BLaER1 treated with 17β-estradiol and CSF1 and Interleukin-3, amounts not matched to agents 10 nM and 100 nM (cell line): ENCODE results near the gene CACNB2.
A peak's percentile ranks its signal among the peaks of the same experiment; 100 is the strongest.
"Not testable (repeated sequence)": the region's sequence is repeated elsewhere in the genome, so short reads cannot be mapped to it uniquely, and the experiment has no call there.

Experiments used
- H3K27ac ChIP-seq, 11 experiments: shearing (Covaris generic); formaldehyde crosslinking; 2 replicates each; pipeline ENCODE4 v1.8.1; 2022
- H3K27me3 ChIP-seq, 11 experiments: shearing (Covaris generic); formaldehyde crosslinking; 2 replicates each; pipeline ENCODE4 v1.8.1; 2022
- H3K36me3 ChIP-seq, 11 experiments: shearing (Covaris generic); formaldehyde crosslinking; 2 replicates each; pipeline ENCODE4 v1.8.1; 2022
- H3K4me1 ChIP-seq, 10 experiments: shearing (Covaris generic); formaldehyde crosslinking; 2 replicates each; pipeline ENCODE4 v1.8.1; 2022
- H3K4me2 ChIP-seq, 11 experiments: shearing (Covaris generic); formaldehyde crosslinking; 2 replicates each; pipeline ENCODE4 v1.8.1; 2022
- H3K4me3 ChIP-seq, 10 experiments: shearing (Covaris generic); formaldehyde crosslinking; 2 replicates each; pipeline ENCODE4 v1.8.1; 2022
- H3K9ac ChIP-seq, 11 experiments: shearing (Covaris generic); formaldehyde crosslinking; 2 replicates each; pipeline ENCODE4 v1.8.1; 2022
- H3K9me3 ChIP-seq, 11 experiments: shearing (Covaris generic); formaldehyde crosslinking; replicated peaks in 1 of 11; 2 replicates each; pipeline ENCODE4 v1.8.1; 2022
- H4K20me1 ChIP-seq, 11 experiments: shearing (Covaris generic); formaldehyde crosslinking; 2 replicates each; pipeline ENCODE4 v1.8.1; 2022
- Cebpa-rat ChIP-seq, 11 experiments: shearing (Covaris generic); IDR thresholded peaks; 2 replicates each; pipeline ENCODE4 v1.8.1; 2022

CACNB2 gene

DNA sequence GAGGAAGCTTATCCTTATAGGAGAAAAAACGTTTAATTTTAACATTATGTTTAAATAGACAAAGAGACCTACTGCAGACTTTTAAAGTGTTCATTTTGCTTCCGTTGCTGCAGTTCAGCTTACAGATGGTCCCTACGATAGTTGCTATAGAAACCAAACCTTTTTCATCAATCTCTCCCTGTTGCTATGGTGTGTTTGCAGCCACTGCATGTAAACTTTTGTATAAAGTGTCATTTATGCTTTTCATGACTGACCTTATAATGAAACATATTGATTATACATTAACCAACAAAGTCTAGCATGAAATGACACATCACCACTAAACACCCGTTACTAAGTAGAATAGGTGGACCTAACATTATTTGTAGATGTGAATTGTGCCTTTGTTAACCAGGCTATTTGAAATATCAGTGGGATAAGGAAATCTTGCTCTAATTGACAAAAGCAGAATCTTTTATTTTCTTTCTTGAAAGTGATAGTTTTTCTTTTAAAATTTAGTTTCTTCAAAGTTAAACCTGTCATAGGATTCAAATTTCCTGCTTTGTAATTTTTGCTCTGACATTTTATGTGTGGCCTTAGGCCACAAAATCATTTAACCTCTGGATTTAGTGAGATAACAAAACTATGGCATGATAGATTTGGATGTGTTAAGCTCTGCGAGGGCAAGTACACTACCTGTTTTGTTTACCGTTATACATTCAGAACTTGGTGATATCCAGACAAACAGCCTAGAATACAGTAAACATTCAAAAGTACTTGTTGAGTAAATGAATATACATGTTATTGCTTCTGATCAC is 64.0 kb downstream of the CACNB2 start:
- no peak overlapping the region for H3K4me3 ChIP-seq
- no peak overlapping the region for H3K9ac ChIP-seq
- no peaks in the 10 kb centered on the region for H3K36me3 ChIP-seq
- TF ChIP-seq Cebpa-rat (IDR thresholded peaks at IDR 0.05): no peak
- H4K20me1 ChIP-seq: no peaks in the 10 kb centered on the region
- H3K27me3 ChIP-seq: no peaks in the 10 kb centered on the region
- H3K9me3 ChIP-seq: no peaks in the 10 kb centered on the region
- H3K4me2 ChIP-seq: no peak overlapping the region
- no peak overlapping the region; a peak in 1 of 22 replicates for H3K27ac ChIP-seq
- no peaks in the 10 kb centered on the region; a peak in 2 of 20 replicates for H3K4me1 ChIP-seq

DNA sequence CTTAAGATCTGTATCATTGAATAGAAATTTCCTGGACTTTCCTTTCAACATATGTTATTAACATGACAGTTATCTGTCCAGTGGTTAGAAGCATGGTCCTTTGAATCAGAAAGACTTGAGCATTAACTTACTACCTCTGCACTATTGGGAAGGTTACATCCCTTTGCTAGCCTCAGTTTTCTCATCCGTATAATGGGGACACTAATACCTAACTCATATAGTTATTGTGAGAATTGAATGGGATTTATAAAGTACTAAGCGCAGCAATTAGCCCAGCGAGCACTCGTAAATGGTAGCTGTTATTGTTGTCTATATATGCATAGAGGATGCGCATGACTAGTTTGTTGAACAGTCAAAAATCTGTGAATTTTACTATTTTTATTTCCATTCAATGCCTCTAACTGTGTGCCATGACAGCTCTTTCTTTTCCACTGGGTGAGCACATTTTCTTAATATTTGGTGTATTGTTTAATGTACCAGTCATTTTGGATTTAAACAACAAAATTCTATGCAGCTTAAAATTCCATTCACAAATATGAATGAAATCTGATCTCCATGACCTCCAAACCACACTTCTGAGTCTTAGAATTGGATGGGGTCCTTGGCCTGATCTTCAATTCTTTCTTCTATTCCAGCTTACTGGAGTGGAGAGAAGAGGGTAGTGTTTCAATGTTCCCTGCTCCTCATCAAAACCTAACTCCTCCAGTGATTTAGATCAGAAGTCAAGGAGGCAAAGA is 65.0 kb downstream of the CACNB2 start:
- H3K9me3 ChIP-seq: no peaks in the 10 kb centered on the region
- H3K27ac ChIP-seq: no peak overlapping the region
- H3K4me3 ChIP-seq: no peak overlapping the region
- no peak overlapping the region for H3K9ac ChIP-seq
- H3K27me3 ChIP-seq: no peaks in the 10 kb centered on the region
- H3K36me3 ChIP-seq: no peaks in the 10 kb centered on the region
- no peak overlapping the region for H3K4me2 ChIP-seq
- no peaks in the 10 kb centered on the region; a peak in 2 of 20 replicates for H3K4me1 ChIP-seq
- TF ChIP-seq Cebpa-rat (IDR thresholded peaks at IDR 0.05): no peak
- no peaks in the 10 kb centered on the region for H4K20me1 ChIP-seq

DNA sequence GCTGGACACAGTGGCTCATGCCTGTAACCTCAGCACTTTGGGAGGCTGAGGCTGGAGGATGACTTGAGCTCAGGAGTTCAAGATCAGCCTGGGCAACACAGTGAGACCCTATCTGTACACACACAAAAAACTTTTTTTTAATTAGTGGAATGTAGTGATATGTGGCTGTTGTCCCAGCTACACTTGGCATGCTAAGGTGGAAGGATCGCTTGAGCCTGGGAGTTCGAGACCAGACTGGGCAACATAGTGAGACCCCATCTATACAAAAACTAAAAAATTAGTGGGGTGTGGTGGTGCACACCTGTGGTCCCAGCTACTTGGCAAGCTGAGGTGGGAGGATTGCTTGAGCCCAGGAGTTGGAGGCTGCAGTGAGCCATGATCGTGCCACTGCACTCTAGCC is 68.0 kb downstream of the CACNB2 start:
- H3K4me3 ChIP-seq, H3K36me3 ChIP-seq, H3K4me1 ChIP-seq: not testable (repeated sequence)

DNA sequence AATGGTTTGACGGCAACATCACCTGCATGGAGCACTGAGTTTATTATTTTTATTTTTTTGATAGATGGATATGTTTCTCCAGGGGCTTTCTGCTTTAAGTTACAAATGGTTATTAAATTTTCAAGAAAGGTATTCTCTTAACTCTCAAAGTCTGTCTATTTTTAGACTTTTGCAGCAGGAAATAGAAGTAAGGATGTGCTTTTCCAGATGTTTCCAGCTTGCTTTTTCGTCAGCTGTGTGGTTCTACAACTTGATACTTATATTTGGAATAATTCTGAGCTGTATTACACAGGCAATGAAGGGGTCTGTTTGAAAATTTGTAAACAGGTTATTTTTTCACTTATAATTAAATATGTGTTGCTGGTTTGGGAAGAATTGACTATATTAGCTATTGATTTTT is 69.0 kb downstream of the CACNB2 start:
- Histone ChIP-seq H3K27me3 (no peaks in the 10 kb centered on the region), H3K27ac (no peak overlapping the region), H3K9ac (no peak overlapping the region), H3K4me1 (peaks cover 0 to 11% (median 6%) of the 10 kb centered on the region in 10 experiments; a peak in 10 of 20 replicates), H3K36me3 (no peaks in the 10 kb centered on the region), H4K20me1 (no peaks in the 10 kb centered on the region), H3K4me2 (peak overlapping the region in 2 of 11 experiments; percentile 6 to 24; a peak in 1 of 22 replicates), H3K9me3 (no peaks in the 10 kb centered on the region), H3K4me3 (no peak overlapping the region)
- TF ChIP-seq Cebpa-rat (IDR thresholded peaks at IDR 0.05): no peak

More for the DNA sequence above, 68.0 kb downstream of the CACNB2 start:
- H4K20me1 ChIP-seq, H3K27ac ChIP-seq, H3K9ac ChIP-seq, H3K4me2 ChIP-seq, H3K27me3 ChIP-seq, H3K9me3 ChIP-seq: not testable (repeated sequence)

DNA sequence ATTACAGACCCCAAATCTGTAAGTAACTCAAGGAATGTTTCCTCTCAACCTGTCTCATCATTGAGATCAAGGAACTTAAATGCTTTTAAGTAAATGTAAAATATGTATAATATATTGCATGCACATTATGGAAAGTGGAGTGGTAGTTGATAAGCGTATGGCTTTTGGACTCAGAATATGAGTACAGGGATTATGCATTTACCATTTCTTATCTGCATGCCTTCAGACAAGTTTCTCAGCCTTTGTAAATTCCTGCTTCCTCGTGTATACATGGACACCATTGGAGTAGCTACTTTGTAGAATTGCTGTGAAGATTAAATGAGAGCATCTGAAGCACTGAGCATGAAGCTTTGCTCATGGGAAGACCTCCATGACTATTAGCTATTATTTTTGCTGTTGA is 70.5 kb downstream of the CACNB2 start:
- no peaks in the 10 kb centered on the region for H4K20me1 ChIP-seq
- H3K27me3 ChIP-seq: no peaks in the 10 kb centered on the region
- H3K36me3 ChIP-seq: no peaks in the 10 kb centered on the region
- no peaks in the 10 kb centered on the region for H3K9me3 ChIP-seq
- H3K4me2 ChIP-seq: no peak overlapping the region
- no peak for TF ChIP-seq Cebpa-rat (IDR thresholded peaks at IDR 0.05)
- H3K9ac ChIP-seq: no peak overlapping the region
- H3K4me1 ChIP-seq: peaks cover 0 to 11% (median 6%) of the 10 kb centered on the region in 10 experiments; a peak in 10 of 20 replicates
- H3K27ac ChIP-seq: no peak overlapping the region
- no peak overlapping the region for H3K4me3 ChIP-seq

DNA sequence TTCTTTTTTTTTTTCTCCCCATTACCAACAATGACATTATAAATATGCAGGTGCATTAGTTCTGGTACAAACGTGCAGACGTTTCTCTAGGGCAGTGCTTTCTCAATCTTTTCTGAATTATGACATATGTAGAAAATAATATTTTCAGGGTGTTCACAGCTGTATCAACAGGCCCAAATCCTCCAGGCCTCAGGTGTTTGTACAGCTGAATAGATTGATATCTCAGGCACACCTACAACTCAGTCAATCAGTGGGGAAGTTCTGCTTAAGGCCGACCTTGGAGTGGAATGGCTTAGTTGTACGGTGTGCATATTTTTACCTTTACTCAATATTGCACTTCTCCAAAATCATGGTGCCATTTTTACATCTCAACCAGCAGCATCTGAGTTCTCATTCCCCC is 71.6 kb downstream of the CACNB2 start:
- Histone ChIP-seq H3K36me3 (no peaks in the 10 kb centered on the region), H4K20me1 (no peaks in the 10 kb centered on the region), H3K27ac (no peak overlapping the region), H3K4me2 (no peak overlapping the region), H3K4me1 (peaks cover 0 to 11% (median 6%) of the 10 kb centered on the region in 10 experiments; a peak in 10 of 20 replicates), H3K9me3 (no peaks in the 10 kb centered on the region), H3K27me3 (no peaks in the 10 kb centered on the region), H3K9ac (no peak overlapping the region), H3K4me3 (no peak overlapping the region)
- TF ChIP-seq Cebpa-rat (IDR thresholded peaks at IDR 0.05): no peak

DNA sequence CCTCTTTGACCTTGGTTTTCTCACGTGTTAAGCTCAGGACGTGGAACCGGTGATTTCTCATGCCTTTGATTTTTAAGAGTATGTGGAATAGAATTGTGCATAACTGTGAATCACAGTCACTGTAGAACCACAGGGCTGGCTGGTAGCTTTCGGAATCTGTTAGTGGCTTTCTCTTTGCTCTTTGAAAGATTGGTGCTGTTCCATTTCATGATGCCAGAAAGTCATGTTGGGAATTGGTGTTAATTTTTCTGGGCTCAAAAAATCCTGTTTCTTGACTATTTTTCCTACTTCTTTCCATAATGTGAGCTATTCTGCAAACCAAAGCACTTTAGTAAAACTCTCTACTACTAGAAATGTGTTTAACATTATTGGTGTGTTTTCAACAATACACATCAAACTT is 73.0 kb downstream of the CACNB2 start:
- Histone ChIP-seq H3K4me1 (peaks cover 0 to 11% (median 6%) of the 10 kb centered on the region in 10 experiments; a peak in 13 of 20 replicates), H3K4me3 (no peak overlapping the region), H4K20me1 (no peaks in the 10 kb centered on the region), H3K36me3 (no peaks in the 10 kb centered on the region), H3K4me2 (peak overlapping the region in 7 of 11 experiments; percentile 20 to 48 (median 32); a peak in 9 of 22 replicates), H3K9ac (no peak overlapping the region), H3K27ac (no peak overlapping the region), H3K27me3 (no peaks in the 10 kb centered on the region), H3K9me3 (no peaks in the 10 kb centered on the region)
- TF ChIP-seq Cebpa-rat (IDR thresholded peaks at IDR 0.05): no peak

DNA sequence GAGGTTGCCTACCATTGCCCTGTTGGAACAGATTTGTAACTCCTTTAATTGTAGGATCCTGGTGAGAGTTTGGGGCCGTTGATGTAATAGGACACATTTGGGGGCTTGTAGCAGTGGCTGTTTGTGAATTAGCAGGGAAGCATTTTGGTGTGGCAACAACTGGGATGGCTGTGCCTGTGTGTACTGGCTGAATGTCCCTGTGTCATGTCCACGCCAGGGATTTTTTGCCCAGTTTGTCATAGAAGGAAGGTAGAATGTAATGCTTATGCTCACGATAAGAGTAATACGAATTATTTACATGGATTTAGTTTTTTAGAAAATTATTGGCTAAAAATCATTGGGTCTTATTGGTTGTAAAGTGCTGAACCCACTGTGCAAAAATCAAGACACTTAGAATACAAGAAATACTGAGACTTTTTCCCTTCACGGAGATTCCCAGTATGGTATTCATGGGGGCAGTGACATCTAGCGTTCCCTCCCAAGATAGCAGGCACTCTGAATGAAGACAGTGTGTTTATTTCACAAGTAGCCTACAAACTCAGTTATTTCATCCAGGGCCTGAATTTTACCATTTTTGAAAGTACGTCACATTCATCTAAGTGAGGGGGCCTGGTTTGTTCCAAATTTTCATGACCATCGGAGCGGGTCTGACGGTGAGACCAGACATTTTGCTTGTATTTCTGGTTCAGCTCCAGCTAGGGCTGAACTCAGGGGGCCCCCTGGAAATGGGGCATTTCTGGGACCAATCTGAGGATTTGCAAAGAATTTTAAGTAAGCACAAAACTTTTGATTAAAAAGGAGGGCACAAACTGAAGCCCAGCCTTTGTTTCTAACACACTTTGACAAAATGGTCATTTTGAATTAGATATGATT is 74.7 kb downstream of the CACNB2 start:
- Histone ChIP-seq H3K27ac (no peak overlapping the region), H3K36me3 (no peaks in the 10 kb centered on the region), H3K9me3 (no peaks in the 10 kb centered on the region), H3K9ac (no peak overlapping the region), H3K4me1 (peaks cover 4 to 18% (median 7%) of the 10 kb centered on the region in 10 experiments; a peak in 14 of 20 replicates), H3K4me3 (no peak overlapping the region), H3K4me2 (no peak overlapping the region), H3K27me3 (no peaks in the 10 kb centered on the region), H4K20me1 (no peaks in the 10 kb centered on the region)
- TF ChIP-seq Cebpa-rat (IDR thresholded peaks at IDR 0.05): no peak

DNA sequence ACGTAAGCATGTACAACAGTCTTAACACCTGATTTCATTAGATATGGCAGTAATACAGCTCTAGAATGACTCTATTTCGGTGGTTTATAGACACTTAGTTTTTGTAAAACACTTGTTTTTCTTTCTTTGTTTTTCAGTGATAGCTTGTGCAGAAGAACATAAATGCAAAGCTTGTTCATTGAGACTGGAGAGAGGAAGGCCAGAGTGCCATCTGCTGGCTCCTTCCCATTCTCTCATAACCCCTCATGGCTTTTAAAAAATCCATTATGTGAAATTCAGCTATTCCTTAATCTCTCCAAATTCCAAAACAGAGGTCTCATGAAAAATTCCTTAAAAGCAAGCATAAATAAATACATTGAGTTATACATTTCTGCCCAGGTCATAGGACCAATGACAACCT is 76.3 kb downstream of the CACNB2 start:
- Histone ChIP-seq H3K36me3 (no peaks in the 10 kb centered on the region), H3K4me2 (no peak overlapping the region), H3K9me3 (no peaks in the 10 kb centered on the region), H3K9ac (no peak overlapping the region), H4K20me1 (no peaks in the 10 kb centered on the region), H3K27me3 (no peaks in the 10 kb centered on the region), H3K4me3 (no peak overlapping the region), H3K27ac (no peak overlapping the region), H3K4me1 (peaks cover 4 to 18% (median 7%) of the 10 kb centered on the region in 10 experiments; a peak in 14 of 20 replicates)
- TF ChIP-seq Cebpa-rat (IDR thresholded peaks at IDR 0.05): no peak
